ENCODE results near the gene TWIST2.

GRCh38 chr2:238855299-238855698, 7.4 kb downstream of the TWIST2 start:
- TF ChIP-seq POLR2AphosphoS5 (IDR thresholded peaks at IDR 0.05; ENCODE audit: low read depth, low read length) (no peak), POLR2A (IDR thresholded peaks at IDR 0.05; ENCODE audit: low read depth, low read length) (no peak), TAF1 (IDR thresholded peaks at IDR 0.05; ENCODE audit: low read depth, low read length) (no peak), SPI1 (IDR thresholded peaks at IDR 0.05; ENCODE audit: low read depth, low read length) (no peak), PAX5 (IDR thresholded peaks at IDR 0.05; ENCODE audit: insufficient read depth, low read length, severe bottlenecking) (no peak), POU2F2 (IDR thresholded peaks at IDR 0.05; ENCODE audit: low read depth, low read length) (no peak)

All from GM12891 (cell line).